ENCODE measurements around the gene TNFSF8. TPM values are rescaled to one million over a fixed set of nuclear protein-coding genes. Genes with fewer than 3 reads are reported as not detected.

TNFSF8 gene
- total RNA-seq, 2 donors from 2014 or later: 0.32 to 2.4 TPM

DNA sequence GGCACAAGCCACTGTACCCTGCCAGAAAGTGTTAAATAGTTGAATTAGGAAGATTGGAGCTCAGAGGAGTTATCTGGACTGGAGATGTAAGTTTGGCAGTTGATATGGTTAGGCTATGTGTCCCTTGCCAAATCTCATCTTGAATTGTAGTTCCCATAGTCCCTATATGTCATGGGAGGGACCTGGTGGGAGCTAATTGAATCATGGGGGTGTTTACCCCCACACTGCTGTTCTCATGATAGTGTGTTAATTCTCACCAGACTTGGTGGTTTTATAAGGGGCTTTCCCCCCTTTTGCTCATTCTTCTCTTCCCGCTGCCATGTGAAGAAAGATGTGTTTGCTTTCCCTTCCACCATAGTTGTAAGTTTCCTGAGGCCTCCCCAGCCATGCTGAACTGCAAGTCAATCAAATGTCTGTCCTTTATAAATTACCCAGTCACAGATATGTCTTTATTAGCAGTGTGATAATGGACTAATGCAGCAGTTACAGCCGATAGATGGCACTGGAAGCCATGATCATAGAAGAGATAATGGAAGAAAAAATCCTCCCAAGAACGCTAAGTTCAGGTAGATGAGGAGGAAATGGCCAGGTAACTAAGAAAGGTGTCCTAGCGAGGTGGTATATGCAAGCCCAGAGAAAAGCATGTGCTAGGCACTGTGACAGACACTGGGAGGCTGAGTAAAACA, 51.4 kb downstream of the TNFSF8 start:
- Histone ChIP-seq H3K27ac (no peak overlapping the region), H3K4me3 (no peak overlapping the region), H3K27me3 (replicated peaks; ENCODE audit: insufficient read depth) (no peaks in the 10 kb centered on the region), H3K4me1 (replicated peaks) (no peaks in the 10 kb centered on the region), H3K9me3 (no peaks in the 10 kb centered on the region), H3K36me3 (no peaks in the 10 kb centered on the region)
- WGBS: 83% methylated on average over 4 of the region's 4 CpGs
- no peak for DNase-seq (ENCODE audit: low spot score)
- TF ChIP-seq, protein P1, sequence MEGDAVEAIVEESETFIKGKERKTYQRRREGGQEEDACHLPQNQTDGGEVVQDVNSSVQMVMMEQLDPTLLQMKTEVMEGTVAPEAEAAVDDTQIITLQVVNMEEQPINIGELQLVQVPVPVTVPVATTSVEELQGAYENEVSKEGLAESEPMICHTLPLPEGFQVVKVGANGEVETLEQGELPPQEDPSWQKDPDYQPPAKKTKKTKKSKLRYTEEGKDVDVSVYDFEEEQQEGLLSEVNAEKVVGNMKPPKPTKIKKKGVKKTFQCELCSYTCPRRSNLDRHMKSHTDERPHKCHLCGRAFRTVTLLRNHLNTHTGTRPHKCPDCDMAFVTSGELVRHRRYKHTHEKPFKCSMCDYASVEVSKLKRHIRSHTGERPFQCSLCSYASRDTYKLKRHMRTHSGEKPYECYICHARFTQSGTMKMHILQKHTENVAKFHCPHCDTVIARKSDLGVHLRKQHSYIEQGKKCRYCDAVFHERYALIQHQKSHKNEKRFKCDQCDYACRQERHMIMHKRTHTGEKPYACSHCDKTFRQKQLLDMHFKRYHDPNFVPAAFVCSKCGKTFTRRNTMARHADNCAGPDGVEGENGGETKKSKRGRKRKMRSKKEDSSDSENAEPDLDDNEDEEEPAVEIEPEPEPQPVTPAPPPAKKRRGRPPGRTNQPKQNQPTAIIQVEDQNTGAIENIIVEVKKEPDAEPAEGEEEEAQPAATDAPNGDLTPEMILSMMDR (IDR thresholded peaks at IDR 0.05): peak in 2 of 4 experiments; percentile 12 to 25
- no peak for TF ChIP-seq POLR2A (IDR thresholded peaks at IDR 0.05)
- intact Hi-C loops (cut with DNase I): no loop called here

DNA sequence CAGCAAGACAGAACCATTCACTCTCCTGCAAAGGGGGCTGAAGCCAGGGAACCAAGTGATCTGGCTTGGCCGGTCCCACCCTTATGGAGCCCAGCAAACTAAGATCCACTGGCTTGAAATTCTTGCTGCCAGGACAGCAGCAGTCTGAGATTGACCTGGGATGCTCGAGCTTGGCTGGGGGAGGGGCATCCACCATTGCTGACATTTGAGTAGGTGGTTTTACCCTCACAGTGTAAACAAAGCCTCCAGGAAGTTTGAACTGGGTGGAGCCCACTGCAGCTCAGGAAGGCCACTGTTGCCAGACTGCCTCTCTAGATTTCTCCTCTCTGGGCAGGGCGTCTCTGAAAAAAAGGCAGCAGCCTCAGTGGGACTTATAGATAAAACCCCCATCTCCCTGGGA, 60.5 kb downstream of the TNFSF8 start:
- no peak overlapping the region for H3K27ac ChIP-seq
- no peaks in the 10 kb centered on the region for H3K4me1 ChIP-seq (replicated peaks)
- H3K4me3 ChIP-seq: no peak overlapping the region
- WGBS: 61% methylated on average over 3 of the region's 3 CpGs
- H3K36me3 ChIP-seq: no peaks in the 10 kb centered on the region
- no peaks in the 10 kb centered on the region for H3K9me3 ChIP-seq
- intact Hi-C loops (cut with DNase I): no loop called here
- H3K27me3 ChIP-seq (replicated peaks; ENCODE audit: insufficient read depth): no peaks in the 10 kb centered on the region
- TF ChIP-seq, protein P1 (IDR thresholded peaks at IDR 0.05): no peak
- TF ChIP-seq POLR2AphosphoS5 (IDR thresholded peaks at IDR 0.05) (no peak), POLR2A (IDR thresholded peaks at IDR 0.05) (no peak)
- no peak for DNase-seq (ENCODE audit: low spot score)

DNA sequence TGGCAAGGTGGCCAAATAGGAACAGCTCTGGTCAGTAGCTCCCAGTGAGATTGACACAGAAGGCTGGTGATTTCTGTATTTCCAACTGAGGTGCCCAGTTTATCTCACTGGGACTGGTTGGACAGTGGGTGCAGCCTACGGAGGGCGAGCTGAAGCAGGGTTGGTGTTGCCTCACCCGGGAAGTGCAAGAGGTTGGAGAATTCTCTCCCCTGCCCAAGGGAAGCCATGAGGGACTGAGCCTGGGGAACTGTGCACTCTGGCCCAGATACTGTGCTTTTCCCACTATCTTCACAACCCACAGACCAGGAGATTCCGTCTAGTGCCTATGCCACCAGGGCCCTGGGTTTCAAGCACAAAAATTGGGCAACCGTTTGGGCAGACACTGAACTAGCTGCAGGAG, 61.0 kb downstream of the TNFSF8 start:
- H3K9me3 ChIP-seq: no peaks in the 10 kb centered on the region
- H3K27me3 ChIP-seq (replicated peaks; ENCODE audit: insufficient read depth): no peaks in the 10 kb centered on the region
- no peak overlapping the region for H3K4me3 ChIP-seq
- TF ChIP-seq POLR2AphosphoS5 (IDR thresholded peaks at IDR 0.05): no peak
- no peak for TF ChIP-seq POLR2A (IDR thresholded peaks at IDR 0.05)
- TF ChIP-seq, protein P1 (IDR thresholded peaks at IDR 0.05): no peak
- no peak for DNase-seq (ENCODE audit: low spot score)
- WGBS: 95% methylated on average over 5 of the region's 5 CpGs
- intact Hi-C loops (cut with DNase I): no loop called here
- no peak overlapping the region for H3K27ac ChIP-seq
- no peaks in the 10 kb centered on the region for H3K4me1 ChIP-seq (replicated peaks)
- H3K36me3 ChIP-seq: no peaks in the 10 kb centered on the region

DNA sequence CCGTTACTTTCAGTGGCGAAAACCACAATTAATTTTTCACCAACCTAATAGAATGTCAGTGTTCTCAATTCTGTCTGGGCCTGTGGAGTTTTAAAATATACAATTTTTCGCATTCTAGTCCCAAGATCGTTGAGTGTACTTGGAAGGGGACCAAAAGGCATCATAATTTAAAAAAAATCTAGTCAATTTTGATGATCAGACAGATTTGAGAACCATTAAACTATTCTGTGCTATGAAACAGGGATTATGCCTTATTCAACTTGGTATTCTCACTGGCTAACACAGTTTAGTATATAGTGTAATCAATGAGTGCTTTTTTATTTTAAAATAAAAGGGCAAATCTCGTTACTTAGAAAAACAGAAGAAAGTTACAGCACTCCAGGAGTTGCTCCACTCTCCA, 63.1 kb downstream of the TNFSF8 start:
- 88% methylated on average over 5 of the region's 5 CpGs for WGBS
- no peak for DNase-seq (ENCODE audit: low spot score)
- intact Hi-C loops (cut with DNase I): no loop called here
- Histone ChIP-seq H3K9me3 (no peaks in the 10 kb centered on the region), H3K4me3 (no peak overlapping the region), H3K4me1 (replicated peaks) (no peaks in the 10 kb centered on the region), H3K36me3 (no peaks in the 10 kb centered on the region), H3K27me3 (replicated peaks; ENCODE audit: insufficient read depth) (no peaks in the 10 kb centered on the region), H3K27ac (no peak overlapping the region)
- TF ChIP-seq, protein P1 (IDR thresholded peaks at IDR 0.05): no peak
- no peak for TF ChIP-seq POLR2A (IDR thresholded peaks at IDR 0.05)
- no peak for TF ChIP-seq POLR2AphosphoS5 (IDR thresholded peaks at IDR 0.05)

DNA sequence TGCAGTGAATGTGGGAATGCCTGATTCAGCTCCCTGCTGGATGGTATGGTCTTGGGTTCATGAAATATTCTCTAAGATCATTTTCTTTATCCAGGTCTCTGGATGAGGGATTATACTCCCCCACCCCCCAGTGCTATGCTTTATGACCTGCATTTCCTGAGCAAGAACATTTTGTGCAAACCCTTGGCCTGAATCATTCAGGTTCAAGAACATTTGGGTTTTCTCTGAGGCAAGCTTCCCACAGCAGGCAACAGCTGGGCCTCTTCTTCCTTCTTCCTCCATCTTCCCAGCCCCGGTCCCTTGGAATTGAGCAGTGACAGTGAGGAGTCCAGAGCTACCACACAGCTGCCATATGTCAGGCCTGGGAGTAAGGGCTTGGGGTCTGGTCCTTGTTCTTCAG, 65.9 kb downstream of the TNFSF8 start:
- WGBS: 73% methylated on average over 1 of the region's 1 CpG
- Histone ChIP-seq H3K9me3 (no peaks in the 10 kb centered on the region), H3K36me3 (no peaks in the 10 kb centered on the region), H3K4me3 (no peak overlapping the region), H3K27me3 (replicated peaks; ENCODE audit: insufficient read depth) (no peaks in the 10 kb centered on the region), H3K27ac (no peak overlapping the region), H3K4me1 (replicated peaks) (no peaks in the 10 kb centered on the region)
- no peak for DNase-seq (ENCODE audit: low spot score)
- TF ChIP-seq POLR2AphosphoS5 (IDR thresholded peaks at IDR 0.05) (no peak), POLR2A (IDR thresholded peaks at IDR 0.05) (no peak)
- TF ChIP-seq, protein P1 (IDR thresholded peaks at IDR 0.05): no peak
- intact Hi-C loops (cut with DNase I): no loop called here

All from prostate gland (tissue), 2 donors.